ENCODE measurements around the gene MAN1C1. TPM values are rescaled to one million over a fixed set of nuclear protein-coding genes. Genes with fewer than 3 reads are reported as not detected.

MAN1C1 gene
- total RNA-seq, 2 experiments from 2014 or later: 3.7 to 4.4 TPM

GRCh38 chr1:25720624-25721023, 104.0 kb downstream of the MAN1C1 start:
- H3K4me3 Mint-ChIP-seq: no peak overlapping the region
- TF ChIP-seq CTCF (IDR thresholded peaks at IDR 0.05): no peak
- intact Hi-C loops (cut with micrococcal nuclease): no loop called here
- peaks cover 31% of the 10 kb centered on the region for H3K4me1 Mint-ChIP-seq (ENCODE audit: low read depth)
- peaks cover 4% of the 10 kb centered on the region for H3K9me3 Mint-ChIP-seq
- ATAC-seq: no peak
- POLR2A ChIA-PET: no interaction called here
- H3K27ac Mint-ChIP-seq: no peak overlapping the region
- CTCF ChIA-PET: no interaction called here
- no peaks in the 10 kb centered on the region for H3K27me3 Mint-ChIP-seq
- H3K36me3 Mint-ChIP-seq (ENCODE audit: low read depth): peaks cover 3% of the 10 kb centered on the region
- DNase-seq: no peak

- ChIA-PET POLR2A (no interaction called here), CTCF (no interaction called here)
- TF ChIP-seq CTCF (IDR thresholded peaks at IDR 0.05): no peak
- Mint-ChIP-seq H3K36me3 (ENCODE audit: low read depth) (peaks cover 2% of the 10 kb centered on the region), H3K4me1 (ENCODE audit: low read depth) (peaks cover 46% of the 10 kb centered on the region), H3K27ac (no peak overlapping the region), H3K4me3 (no peak overlapping the region), H3K9me3 (no peaks in the 10 kb centered on the region), H3K27me3 (no peaks in the 10 kb centered on the region)
- intact Hi-C loops (cut with micrococcal nuclease): no loop called here
- DNase-seq: no peak
- no peak for ATAC-seq
Measured at GRCh38 chr1:25723250-25723880, 106.8 kb downstream of the MAN1C1 start.

- ATAC-seq (no peak), DNase-seq (no peak)
- H3K9me3 Mint-ChIP-seq: no peaks in the 10 kb centered on the region
- H3K4me3 Mint-ChIP-seq: no peak overlapping the region
- intact Hi-C loops (cut with micrococcal nuclease): no loop called here
- ChIA-PET POLR2A (interaction anchor here (1.3 kb wide), 1 partner anchor 13 kb away, joined by 3 read pairs; no protein-coding TSS in a partner anchor), CTCF (interaction anchor here (1.1 to 1.3 kb wide), 2 partner anchors 8 to 13 kb away, joined by 3 read pairs; no protein-coding TSS in a partner anchor)
- no peaks in the 10 kb centered on the region for H3K27me3 Mint-ChIP-seq
- H3K4me1 Mint-ChIP-seq (ENCODE audit: low read depth): peaks cover 48% of the 10 kb centered on the region
- no peak overlapping the region for H3K27ac Mint-ChIP-seq
- H3K36me3 Mint-ChIP-seq (ENCODE audit: low read depth): peaks cover 5% of the 10 kb centered on the region
- TF ChIP-seq CTCF (IDR thresholded peaks at IDR 0.05): no peak
Measured at GRCh38 chr1:25724201-25724600, 107.6 kb downstream of the MAN1C1 start.

- DNase-seq (no peak), ATAC-seq (no peak)
- H3K4me3 Mint-ChIP-seq: no peak overlapping the region
- POLR2A ChIA-PET: interaction anchor here (1.3 kb wide), 1 partner anchor 14 kb away, joined by 3 read pairs; no protein-coding TSS in a partner anchor
- H3K4me1 Mint-ChIP-seq (ENCODE audit: low read depth): peaks cover 53% of the 10 kb centered on the region
- no peaks in the 10 kb centered on the region for H3K9me3 Mint-ChIP-seq
- intact Hi-C loops (cut with micrococcal nuclease): no loop called here
- TF ChIP-seq CTCF (IDR thresholded peaks at IDR 0.05): no peak
- no peak overlapping the region for H3K27ac Mint-ChIP-seq
- H3K36me3 Mint-ChIP-seq (ENCODE audit: low read depth): peaks cover 5% of the 10 kb centered on the region
- H3K27me3 Mint-ChIP-seq: no peaks in the 10 kb centered on the region
- CTCF ChIA-PET: interaction anchor here (0.6 to 1.3 kb wide), 4 partner anchors 9 to 62 kb away, joined by 3 to 4 read pairs (median 3); no protein-coding TSS in a partner anchor
Measured at GRCh38 chr1:25724966-25725365, 108.4 kb downstream of the MAN1C1 start.

GRCh38 chr1:25725482-25725881, 108.9 kb downstream of the MAN1C1 start:
- H3K4me1 Mint-ChIP-seq (ENCODE audit: low read depth): peaks cover 58% of the 10 kb centered on the region
- DNase-seq (no peak), ATAC-seq (no peak)
- CTCF ChIA-PET: interaction anchor here (0.6 to 1.3 kb wide), 5 partner anchors 9 to 61 kb away, joined by 3 to 4 read pairs (median 3); no protein-coding TSS in a partner anchor
- intact Hi-C loops (cut with micrococcal nuclease): no loop called here
- POLR2A ChIA-PET: interaction anchor here (1.3 kb wide), 1 partner anchor 14 kb away, joined by 3 read pairs; no protein-coding TSS in a partner anchor
- H3K27ac Mint-ChIP-seq: no peak overlapping the region
- H3K36me3 Mint-ChIP-seq (ENCODE audit: low read depth): peaks cover 5% of the 10 kb centered on the region
- H3K4me3 Mint-ChIP-seq: no peak overlapping the region
- H3K27me3 Mint-ChIP-seq: no peaks in the 10 kb centered on the region
- no peaks in the 10 kb centered on the region for H3K9me3 Mint-ChIP-seq
- TF ChIP-seq CTCF (IDR thresholded peaks at IDR 0.05): no peak
